ENCODE results near the gene FBLN7. TPM values are rescaled to one million over a fixed set of nuclear protein-coding genes. Genes with fewer than 3 reads are reported as not detected.
"Not testable (repeated sequence)": the region's sequence is repeated elsewhere in the genome, so short reads cannot be mapped to it uniquely, and the experiment has no call there.

Gene FBLN7
- total RNA-seq, 1 experiment from 2014 or later, result 0.73 TPM

- peaks cover 5% of the 10 kb centered on the region for H3K9me3 Mint-ChIP-seq (ENCODE audit: low read depth, unreplicated experiment)
- CTCF ChIA-PET, result interaction anchor here (1.1 kb wide), 1 partner anchor 54 kb away, joined by 3 read pairs; the partner anchor contains the start of gene TMEM87B
- no peak overlapping the region for H3K27ac Mint-ChIP-seq (ENCODE audit: unreplicated experiment)
Measured at GRCh38 chr2:112109278-112109677, 28.9 kb upstream of the FBLN7 start.

GRCh38 chr2:112110966-112111365, 27.2 kb upstream of the FBLN7 start:
- intact Hi-C loops (cut with micrococcal nuclease; ENCODE audit: unreplicated experiment), result loop anchor here (10.0 kb wide), 1 partner anchor 56 kb away; the partner anchor contains the start of gene TMEM87B
- CTCF ChIA-PET, result no interaction called here
- DNase-seq, result no peak
- Mint-ChIP-seq H3K27me3 (ENCODE audit: unreplicated experiment) (no peaks in the 10 kb centered on the region), H3K36me3 (ENCODE audit: insufficient read depth, unreplicated experiment) (peaks cover 41% of the 10 kb centered on the region), H3K27ac (ENCODE audit: unreplicated experiment) (no peak overlapping the region), H3K4me3 (ENCODE audit: low read depth, unreplicated experiment) (no peak overlapping the region), H3K9me3 (ENCODE audit: low read depth, unreplicated experiment) (peaks cover 5% of the 10 kb centered on the region), H3K4me1 (ENCODE audit: low read depth, unreplicated experiment) (no peaks in the 10 kb centered on the region)
- no TSS peak for BruUV-seq (replicated peaks)
- TF ChIP-seq CTCF (IDR thresholded peaks at IDR 0.05; ENCODE audit: unreplicated experiment), result no peak

More at GRCh38 chr2:112109278-112109677, 28.9 kb upstream of the FBLN7 start:
- H3K4me1 Mint-ChIP-seq (ENCODE audit: low read depth, unreplicated experiment), result no peaks in the 10 kb centered on the region
- DNase-seq, result no peak
- no peak for TF ChIP-seq CTCF (IDR thresholded peaks at IDR 0.05; ENCODE audit: unreplicated experiment)
- H3K36me3 Mint-ChIP-seq (ENCODE audit: insufficient read depth, unreplicated experiment), result peaks cover 44% of the 10 kb centered on the region
- H3K4me3 Mint-ChIP-seq (ENCODE audit: low read depth, unreplicated experiment), result no peak overlapping the region
- no peaks in the 10 kb centered on the region for H3K27me3 Mint-ChIP-seq (ENCODE audit: unreplicated experiment)
- no TSS peak for BruUV-seq (replicated peaks)
- intact Hi-C loops (cut with micrococcal nuclease; ENCODE audit: unreplicated experiment), result no loop called here

DNA sequence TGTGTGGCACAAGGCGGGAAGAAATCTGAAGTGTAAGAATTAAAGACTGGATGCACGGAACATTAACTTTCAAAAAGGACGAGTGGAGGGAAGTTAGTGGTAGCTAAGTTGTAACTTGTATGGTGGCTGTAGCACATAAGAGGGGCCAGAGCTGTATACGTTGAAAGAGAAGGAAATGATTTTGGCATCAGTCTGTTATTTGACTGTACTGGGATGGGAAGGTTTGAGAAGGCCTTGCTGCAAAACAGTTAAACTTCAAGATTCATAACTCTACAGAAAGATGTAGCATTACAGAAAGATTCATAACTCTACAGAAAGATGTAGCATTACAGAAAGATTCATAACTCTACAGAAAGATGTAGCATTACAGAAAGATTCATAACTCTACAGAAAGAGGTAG, 24.8 kb upstream of the FBLN7 start:
- H3K4me1 Mint-ChIP-seq (ENCODE audit: low read depth, unreplicated experiment); CTCF ChIA-PET; BruUV-seq (replicated peaks); H3K9me3 Mint-ChIP-seq (ENCODE audit: low read depth, unreplicated experiment); H3K27me3 Mint-ChIP-seq (ENCODE audit: unreplicated experiment); H3K4me3 Mint-ChIP-seq (ENCODE audit: low read depth, unreplicated experiment); DNase-seq; H3K27ac Mint-ChIP-seq (ENCODE audit: unreplicated experiment): not testable (repeated sequence)
- intact Hi-C loops (cut with micrococcal nuclease; ENCODE audit: unreplicated experiment), result loop anchor here (10.0 kb wide), 1 partner anchor 59 kb away; the partner anchor contains the start of gene TMEM87B
- peaks cover 25% of the 10 kb centered on the region for H3K36me3 Mint-ChIP-seq (ENCODE audit: insufficient read depth, unreplicated experiment)

DNA sequence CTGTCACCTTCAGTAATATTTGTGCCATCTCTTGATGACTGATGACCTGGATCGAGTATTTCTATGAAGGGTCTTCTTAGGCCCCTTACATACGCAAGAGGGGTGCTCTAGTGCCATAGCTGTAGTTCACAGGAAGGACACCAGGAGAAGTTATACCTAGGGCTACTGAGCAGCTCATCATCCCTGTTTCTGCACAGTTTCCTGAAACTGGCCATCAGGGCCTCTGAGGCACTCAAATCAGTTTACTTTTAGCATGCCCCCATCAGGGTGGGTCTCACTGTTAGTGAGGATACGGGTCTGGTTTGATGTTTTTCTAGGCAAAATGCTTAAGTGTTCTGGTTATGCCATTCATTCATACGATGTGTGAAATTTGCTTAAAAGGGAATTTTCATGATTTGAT, 20.0 kb upstream of the FBLN7 start:
- TF ChIP-seq CTCF (IDR thresholded peaks at IDR 0.05; ENCODE audit: unreplicated experiment), result no peak
- DNase-seq, result no peak
- no peak overlapping the region for H3K27ac Mint-ChIP-seq (ENCODE audit: unreplicated experiment)
- CTCF ChIA-PET, result no interaction called here
- no TSS peak for BruUV-seq (replicated peaks)
- H3K36me3 Mint-ChIP-seq (ENCODE audit: insufficient read depth, unreplicated experiment), result peaks cover 6% of the 10 kb centered on the region
- no peak overlapping the region for H3K4me3 Mint-ChIP-seq (ENCODE audit: low read depth, unreplicated experiment)
- no peaks in the 10 kb centered on the region for H3K4me1 Mint-ChIP-seq (ENCODE audit: low read depth, unreplicated experiment)
- no peaks in the 10 kb centered on the region for H3K27me3 Mint-ChIP-seq (ENCODE audit: unreplicated experiment)
- intact Hi-C loops (cut with micrococcal nuclease; ENCODE audit: unreplicated experiment), result loop anchor here (10.0 kb wide), 1 partner anchor 63 kb away; the partner anchor contains the start of gene TMEM87B
- H3K9me3 Mint-ChIP-seq (ENCODE audit: low read depth, unreplicated experiment), result peaks cover 2% of the 10 kb centered on the region

- H3K4me1 Mint-ChIP-seq (ENCODE audit: low read depth, unreplicated experiment), result no peaks in the 10 kb centered on the region
- peaks cover 7% of the 10 kb centered on the region for H3K9me3 Mint-ChIP-seq (ENCODE audit: low read depth, unreplicated experiment)
- H3K36me3 Mint-ChIP-seq (ENCODE audit: insufficient read depth, unreplicated experiment), result peaks cover 6% of the 10 kb centered on the region
- H3K27ac Mint-ChIP-seq (ENCODE audit: unreplicated experiment), result no peak overlapping the region
- H3K4me3 Mint-ChIP-seq (ENCODE audit: low read depth, unreplicated experiment), result no peak overlapping the region
- intact Hi-C loops (cut with micrococcal nuclease; ENCODE audit: unreplicated experiment), result no loop called here
- BruUV-seq (replicated peaks), result no TSS peak
- no peaks in the 10 kb centered on the region for H3K27me3 Mint-ChIP-seq (ENCODE audit: unreplicated experiment)
- no peak for TF ChIP-seq CTCF (IDR thresholded peaks at IDR 0.05; ENCODE audit: unreplicated experiment)
- DNase-seq, result peak; percentile 27
- CTCF ChIA-PET, result interaction anchor here (0.5 to 1.0 kb wide), 3 partner anchors 312 to 568 kb away, joined by 3 to 5 read pairs (median 4); partner anchors contain the start of gene RGPD8
Measured at GRCh38 chr2:112121682-112122254, 16.4 kb upstream of the FBLN7 start.

All from Calu3 (cell line).